ENCODE results near the gene FLOT1.
"Not testable (repeated sequence)": the region's sequence is repeated elsewhere in the genome, so short reads cannot be mapped to it uniquely, and the experiment has no call there.

Gene FLOT1

DNA sequence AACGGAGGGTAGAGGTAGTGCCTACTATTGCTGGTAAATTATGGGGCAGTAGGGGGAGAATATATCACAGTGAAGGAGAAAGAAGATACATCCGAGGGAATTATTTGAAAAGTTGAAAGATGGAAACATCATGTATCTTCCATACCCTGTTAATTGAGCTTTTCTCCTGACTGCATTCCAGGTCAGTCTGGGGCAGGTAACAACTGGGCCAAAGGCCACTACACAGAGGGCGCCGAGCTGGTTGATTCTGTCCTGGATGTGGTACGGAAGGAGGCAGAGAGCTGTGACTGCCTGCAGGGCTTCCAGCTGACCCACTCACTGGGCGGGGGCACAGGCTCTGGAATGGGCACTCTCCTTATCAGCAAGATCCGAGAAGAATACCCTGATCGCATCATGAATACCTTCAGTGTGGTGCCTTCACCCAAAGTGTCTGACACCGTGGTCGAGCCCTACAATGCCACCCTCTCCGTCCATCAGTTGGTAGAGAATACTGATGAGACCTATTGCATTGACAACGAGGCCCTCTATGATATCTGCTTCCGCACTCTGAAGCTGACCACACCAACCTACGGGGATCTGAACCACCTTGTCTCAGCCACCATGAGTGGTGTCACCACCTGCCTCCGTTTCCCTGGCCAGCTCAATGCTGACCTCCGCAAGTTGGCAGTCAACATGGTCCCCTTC lies 19.2 kb downstream of the FLOT1 start:
- not testable (repeated sequence) for H3K9me3 Mint-ChIP-seq; ATAC-seq; DNase-seq (ENCODE audit: low spot score in 2 of 2)
- peaks cover 88% of the 10 kb centered on the region for H3K36me3 Mint-ChIP-seq
- peaks cover 58% of the 10 kb centered on the region for H3K4me1 Mint-ChIP-seq
- H3K4me3 Mint-ChIP-seq: peak overlapping the region; percentile 94
- H3K27ac Mint-ChIP-seq: peak overlapping the region; percentile 96

DNA sequence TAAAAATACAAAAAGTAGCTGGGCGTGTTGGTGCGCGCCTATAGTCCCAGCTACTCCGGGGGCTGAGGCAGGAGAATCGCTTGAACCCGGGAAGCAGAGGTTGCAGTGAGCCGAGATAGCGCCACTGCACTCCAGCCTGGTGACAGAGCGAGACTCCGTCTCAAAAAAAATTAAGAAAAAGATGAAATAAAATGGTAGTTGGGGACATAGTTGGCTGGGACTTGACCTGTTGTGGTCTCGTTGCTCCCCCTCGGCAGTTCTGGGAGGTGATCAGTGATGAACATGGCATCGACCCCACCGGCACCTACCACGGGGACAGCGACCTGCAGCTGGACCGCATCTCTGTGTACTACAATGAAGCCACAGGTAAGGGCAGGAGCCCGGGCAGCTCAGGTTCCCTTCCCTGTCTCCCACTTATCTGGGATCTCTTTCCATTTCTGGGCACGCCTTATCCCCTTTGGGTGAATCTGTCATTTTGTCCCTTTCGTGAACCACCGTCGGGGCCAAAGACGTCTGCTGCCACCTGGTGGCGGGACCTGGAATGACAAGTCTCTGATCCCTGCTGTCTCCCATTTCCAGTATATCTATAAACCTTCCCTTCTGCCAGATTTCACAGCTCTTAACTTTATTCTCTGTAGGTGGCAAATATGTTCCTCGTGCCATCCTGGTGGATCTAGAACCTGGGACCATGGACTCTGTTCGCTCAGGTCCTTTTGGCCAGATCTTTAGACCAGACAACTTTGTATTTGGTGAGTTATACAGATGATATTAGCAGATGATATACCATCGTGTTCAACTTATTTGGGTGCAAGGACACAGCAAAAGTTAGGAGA lies 20.0 kb downstream of the FLOT1 start:
- ATAC-seq: no peak
- Mint-ChIP-seq H3K4me3 (peak overlapping the region; percentile 94), H3K4me1 (peaks cover 61% of the 10 kb centered on the region), H3K36me3 (peaks cover 82% of the 10 kb centered on the region), H3K9me3 (no peaks in the 10 kb centered on the region), H3K27ac (peak overlapping the region; percentile 96)
- DNase-seq (ENCODE audit: low spot score in 2 of 2): peak; percentile 85 to 94

DNA sequence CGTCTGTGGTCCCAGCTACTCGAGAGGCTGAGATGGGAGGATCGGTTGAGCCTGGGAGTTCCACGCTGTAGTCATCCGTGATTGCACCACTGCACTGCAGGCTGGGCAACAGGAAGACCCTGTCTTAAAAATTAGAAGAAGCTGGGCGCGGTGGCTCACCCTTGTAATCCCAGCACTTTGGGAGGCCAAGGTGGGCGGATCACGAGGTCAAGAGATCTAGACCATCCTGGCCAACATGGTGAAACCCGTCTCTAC lies 20.5 kb downstream of the FLOT1 start:
- not testable (repeated sequence) for ATAC-seq; DNase-seq (ENCODE audit: low spot score in 2 of 2); H3K9me3 Mint-ChIP-seq
- peak overlapping the region; percentile 94 for H3K4me3 Mint-ChIP-seq
- peak overlapping the region; percentile 96 for H3K27ac Mint-ChIP-seq
- H3K36me3 Mint-ChIP-seq: peaks cover 82% of the 10 kb centered on the region
- H3K4me1 Mint-ChIP-seq: peaks cover 67% of the 10 kb centered on the region

GRCh38 chr6:30721198-30722024 lies 21.1 kb downstream of the FLOT1 start:
- Mint-ChIP-seq H3K4me3 (peak overlapping the region; percentile 94), H3K27ac (peak overlapping the region; percentile 96), H3K9me3 (no peaks in the 10 kb centered on the region), H3K36me3 (peaks cover 82% of the 10 kb centered on the region), H3K4me1 (peaks cover 72% of the 10 kb centered on the region)
- ATAC-seq (peak; percentile 48), DNase-seq (ENCODE audit: low spot score in 2 of 2) (peak; percentile 95 to 97)

DNA sequence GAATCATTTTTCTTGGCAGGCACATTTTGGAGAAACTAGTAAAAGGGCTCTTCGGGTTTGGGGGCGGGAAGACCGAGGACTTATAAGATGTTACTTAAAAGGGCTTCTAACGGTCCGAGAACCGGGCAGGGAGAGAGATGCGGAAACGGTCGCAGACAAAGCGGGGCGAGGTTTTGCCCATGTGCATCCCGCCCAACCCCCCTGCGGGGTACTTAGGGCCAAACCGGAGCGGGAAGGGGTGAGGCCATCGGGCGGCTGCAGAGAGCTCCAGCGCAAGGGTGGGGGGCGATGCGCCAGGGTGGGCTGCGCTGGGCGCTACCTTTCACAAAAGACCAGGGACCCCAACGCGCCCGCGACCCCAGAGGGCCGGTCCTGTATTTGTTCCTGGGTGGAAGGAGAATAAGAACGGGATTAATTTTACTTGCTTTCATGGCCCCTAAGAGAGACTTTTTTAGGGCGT lies 21.7 kb downstream of the FLOT1 start:
- H3K4me1 Mint-ChIP-seq: peaks cover 76% of the 10 kb centered on the region
- H3K36me3 Mint-ChIP-seq: peaks cover 77% of the 10 kb centered on the region
- peak; percentile 45 to 84 for DNase-seq (ENCODE audit: low spot score in 2 of 2)
- ATAC-seq: no peak
- no peaks in the 10 kb centered on the region for H3K9me3 Mint-ChIP-seq
- peak overlapping the region; percentile 94 for H3K4me3 Mint-ChIP-seq
- H3K27ac Mint-ChIP-seq: peak overlapping the region; percentile 96

DNA sequence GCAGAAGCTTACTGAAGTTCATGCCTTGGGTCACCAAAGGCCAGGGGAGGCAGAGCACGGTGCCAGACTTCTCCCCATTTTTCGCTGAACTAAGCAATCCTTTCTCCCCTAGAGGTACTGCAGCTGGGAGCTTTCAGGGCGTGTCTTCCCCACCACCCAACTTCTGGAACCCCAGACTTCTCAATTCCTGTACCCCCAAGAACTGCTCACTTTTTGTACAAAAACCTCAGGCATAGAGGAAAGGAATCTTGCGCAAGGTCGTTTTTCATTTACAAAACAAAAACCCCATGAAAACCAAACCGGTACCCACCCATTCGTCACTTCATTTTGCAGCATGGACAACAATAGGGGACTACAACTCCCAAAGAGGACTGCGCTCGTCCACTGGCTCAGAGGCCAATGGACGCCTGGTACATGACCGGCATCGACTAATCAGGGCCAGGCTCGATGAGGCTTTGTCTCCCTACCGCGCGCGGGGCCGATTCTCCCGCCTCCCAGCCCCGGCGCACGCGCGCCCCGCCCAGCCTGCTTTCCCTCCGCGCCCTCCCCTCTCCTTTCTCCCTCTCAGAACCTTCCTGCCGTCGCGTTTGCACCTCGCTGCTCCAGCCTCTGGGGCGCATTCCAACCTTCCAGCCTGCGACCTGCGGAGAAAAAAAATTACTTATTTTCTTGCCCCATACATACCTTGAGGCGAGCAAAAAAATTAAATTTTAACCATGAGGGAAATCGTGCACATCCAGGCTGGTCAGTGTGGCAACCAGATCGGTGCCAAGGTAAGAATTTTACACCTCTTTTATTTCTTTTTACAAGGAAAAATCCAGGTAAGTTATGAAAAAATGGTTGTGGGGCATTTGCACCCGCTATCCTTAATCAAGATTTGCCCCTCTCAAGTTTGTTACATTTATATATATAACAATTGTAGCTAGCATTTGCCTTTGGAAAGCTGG lies 22.4 kb downstream of the FLOT1 start, which contains the start of gene TUBB:
TUBB (plus strand) TSS at position 562 of the 947 bp plus-strand sequence; CDS start at position 717, 155 bp downstream.
- Mint-ChIP-seq H3K27ac (peak within 1 kb of the TSS; percentile 96), H3K9me3 (no peaks in the 10 kb centered on the region), H3K36me3 (peaks cover 77% of the 10 kb centered on the region), H3K4me3 (peak within 1 kb of the TSS; percentile 94), H3K4me1 (peaks cover 72% of the 10 kb centered on the region)
- ATAC-seq (peak; percentile 78), DNase-seq (ENCODE audit: low spot score in 2 of 2) (peak; percentile 79 to 95)

DNA sequence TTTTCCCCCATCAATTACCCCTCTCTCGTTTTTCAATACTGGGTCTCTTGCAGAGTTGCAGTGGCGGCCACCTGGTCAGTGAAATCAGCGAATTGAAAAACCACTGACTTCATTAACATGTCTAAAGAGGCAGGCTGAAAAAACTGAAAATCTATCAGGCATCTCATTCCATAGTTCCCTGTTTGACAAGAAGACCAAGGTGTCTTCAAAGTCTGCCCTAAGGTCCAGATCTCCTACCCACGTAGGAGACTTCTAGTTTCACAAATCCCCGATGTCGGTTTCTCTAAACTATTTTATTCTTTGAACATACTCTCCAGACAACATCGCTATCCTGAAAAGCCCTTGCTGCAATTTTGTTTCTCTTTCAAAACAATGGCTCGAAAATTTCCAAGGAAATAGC lies 23.1 kb downstream of the FLOT1 start:
- peaks cover 77% of the 10 kb centered on the region for H3K36me3 Mint-ChIP-seq
- peak overlapping the region; percentile 96 for H3K27ac Mint-ChIP-seq
- ATAC-seq: no peak
- DNase-seq (ENCODE audit: low spot score in 2 of 2): no peak
- peak overlapping the region; percentile 94 for H3K4me3 Mint-ChIP-seq
- peaks cover 70% of the 10 kb centered on the region for H3K4me1 Mint-ChIP-seq
- H3K9me3 Mint-ChIP-seq: no peaks in the 10 kb centered on the region

DNA sequence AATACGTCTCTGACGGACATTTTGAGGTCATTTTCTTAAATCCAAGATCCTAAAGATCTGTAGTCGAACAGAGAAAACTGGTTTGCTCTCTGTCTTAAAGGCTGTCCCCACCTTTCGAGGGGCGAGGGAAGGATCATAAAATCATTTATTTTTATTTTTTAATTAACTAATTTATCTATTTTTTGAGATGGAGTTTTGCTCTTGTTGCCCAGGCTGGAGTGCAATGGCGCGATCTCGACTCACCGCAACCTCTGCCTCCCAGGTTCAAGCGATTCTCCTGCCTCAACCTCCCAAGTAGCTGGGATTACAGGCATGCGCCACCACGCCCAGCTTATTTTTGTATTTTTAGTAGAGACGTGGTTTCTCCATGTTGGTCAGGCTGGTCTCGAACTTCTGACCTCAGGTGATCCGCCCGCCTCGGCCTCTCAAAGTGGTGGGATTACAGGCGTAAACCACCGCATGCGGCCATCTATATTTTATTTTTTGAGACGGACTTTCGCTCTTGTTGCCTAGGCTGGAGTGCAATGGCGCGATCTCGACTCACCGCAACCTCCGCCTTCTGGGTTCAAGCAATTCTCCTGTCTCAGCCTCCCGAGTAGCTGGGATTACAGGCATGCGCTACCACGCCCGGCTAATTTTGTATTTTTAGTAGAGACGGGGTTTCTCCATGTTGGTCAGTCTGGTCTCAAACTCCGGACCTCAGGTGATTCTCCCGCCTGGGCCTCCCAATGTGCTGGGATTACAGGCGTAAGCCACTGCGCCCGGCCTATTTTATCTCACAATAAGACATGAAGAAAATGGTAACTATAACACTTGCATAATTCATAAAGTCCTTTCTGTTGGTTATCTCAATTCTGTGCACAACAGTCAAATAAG lies 24.4 kb downstream of the FLOT1 start:
- Mint-ChIP-seq H3K36me3 (peaks cover 77% of the 10 kb centered on the region), H3K4me3 (peak overlapping the region; percentile 94), H3K4me1 (peaks cover 63% of the 10 kb centered on the region), H3K27ac (peak overlapping the region; percentile 99)
- not testable (repeated sequence) for H3K9me3 Mint-ChIP-seq; ATAC-seq; DNase-seq (ENCODE audit: low spot score in 2 of 2)

DNA sequence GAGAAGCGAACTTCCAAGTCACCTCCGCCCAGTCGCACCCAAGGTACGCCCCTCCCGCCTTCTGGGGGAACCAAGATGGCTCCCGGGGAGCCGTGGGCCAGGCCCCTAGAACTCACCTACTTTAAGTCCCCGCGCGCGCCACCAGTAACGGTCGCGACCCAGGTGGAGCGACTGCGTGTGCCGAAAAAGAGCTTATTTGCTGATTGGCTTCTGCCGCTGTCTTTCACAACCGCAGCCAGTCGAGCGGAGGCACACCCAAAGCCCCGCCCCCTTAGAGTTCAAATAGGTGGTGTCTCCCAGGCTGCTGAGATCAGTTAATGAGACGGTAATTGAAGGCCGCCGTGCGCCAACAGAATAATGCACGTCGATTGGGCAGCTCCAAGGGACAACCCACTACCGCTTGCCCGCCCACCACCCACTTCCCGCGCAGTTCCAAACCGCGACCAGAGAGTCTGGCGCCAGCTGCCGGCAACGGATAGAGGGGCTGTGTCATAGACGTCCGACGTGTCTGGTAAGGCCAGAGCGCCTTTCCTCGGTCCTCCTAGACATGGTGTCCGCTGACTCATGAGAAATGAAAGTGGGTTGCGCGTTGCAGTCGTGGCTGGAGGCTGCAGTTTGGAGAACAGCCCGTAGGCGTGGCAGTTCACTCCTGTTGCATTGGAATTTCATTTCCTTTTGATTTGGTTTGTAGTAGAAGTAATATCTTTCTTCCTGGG lies 25.2 kb downstream of the FLOT1 start, which contains the start of gene MDC1:
MDC1 (minus strand) TSS at position 153 of the 716 bp plus-strand sequence. CDS start 2,106 bp downstream, outside the sequence.
- peak within 1 kb of the TSS; percentile 94 for H3K4me3 Mint-ChIP-seq
- H3K36me3 Mint-ChIP-seq: peaks cover 77% of the 10 kb centered on the region
- H3K27ac Mint-ChIP-seq: peak within 1 kb of the TSS; percentile 99
- peak; percentile 89 to 99 for DNase-seq (ENCODE audit: low spot score in 2 of 2)
- H3K9me3 Mint-ChIP-seq: no peaks in the 10 kb centered on the region
- ATAC-seq: peak; percentile 86
- H3K4me1 Mint-ChIP-seq: peaks cover 63% of the 10 kb centered on the region

DNA sequence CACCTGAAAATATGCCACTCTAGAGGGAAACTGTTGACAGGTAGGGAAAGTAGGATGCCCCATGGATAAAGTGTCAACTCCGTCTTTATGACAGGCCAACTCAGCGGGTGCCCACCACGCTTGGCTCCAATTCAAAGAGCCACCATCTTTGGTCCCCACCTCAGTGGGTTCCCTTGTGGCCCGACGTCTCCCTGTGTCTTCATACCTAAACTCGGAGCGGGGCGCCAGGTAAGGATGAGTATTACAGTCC lies 25.7 kb downstream of the FLOT1 start:
- Mint-ChIP-seq H3K27ac (peak overlapping the region; percentile 99), H3K4me1 (peaks cover 63% of the 10 kb centered on the region), H3K36me3 (peaks cover 77% of the 10 kb centered on the region), H3K4me3 (peak overlapping the region; percentile 94), H3K9me3 (no peaks in the 10 kb centered on the region)
- DNase-seq (ENCODE audit: low spot score in 2 of 2): no peak
- no peak for ATAC-seq

DNA sequence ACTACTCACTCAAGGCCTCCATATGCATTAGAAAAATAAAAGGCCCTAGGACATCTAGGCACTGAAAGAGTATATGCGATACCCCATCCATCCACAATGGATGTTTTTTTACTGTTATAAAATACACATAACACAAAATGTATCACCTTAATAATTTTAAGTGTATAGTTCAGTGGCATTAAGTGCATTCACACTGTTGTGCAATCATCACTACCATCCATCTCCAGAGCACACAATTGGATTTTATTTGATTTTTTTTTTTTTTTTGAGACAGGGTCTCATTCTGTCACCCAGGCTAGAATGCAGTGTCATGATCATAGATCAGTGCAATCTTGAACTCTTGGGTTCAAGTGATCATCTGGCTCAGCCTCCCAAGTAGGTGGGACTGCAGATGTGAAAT lies 28.2 kb downstream of the FLOT1 start:
- Mint-ChIP-seq H3K4me3 (no peak overlapping the region), H3K27ac (no peak overlapping the region), H3K4me1 (peaks cover 60% of the 10 kb centered on the region), H3K36me3 (peaks cover 78% of the 10 kb centered on the region), H3K9me3 (no peaks in the 10 kb centered on the region)
- ATAC-seq (no peak), DNase-seq (ENCODE audit: low spot score in 2 of 2) (no peak)

- peaks cover 93% of the 10 kb centered on the region for H3K36me3 Mint-ChIP-seq
- DNase-seq (ENCODE audit: low spot score in 2 of 2) (no peak), ATAC-seq (no peak)
- peak overlapping the region; percentile 59 for H3K4me3 Mint-ChIP-seq
- H3K9me3 Mint-ChIP-seq: no peaks in the 10 kb centered on the region
- H3K4me1 Mint-ChIP-seq: peaks cover 61% of the 10 kb centered on the region
- peak overlapping the region; percentile 94 for H3K27ac Mint-ChIP-seq
Measured at GRCh38 chr6:30712441-30712945, 30.0 kb downstream of the FLOT1 start.

Measured in stimulated activated effector memory CD8-positive, alpha-beta T cell treated with anti-CD3 and anti-CD28 coated beads, Interleukin-12 subunit alpha, Interleukin-12 subunit beta, amount 100 ng/mL, for 72 hours (primary cell).